CD4-positive, CD25-positive, alpha-beta regulatory T cell (primary cell): ENCODE data around the gene SMCR8. TPM values are rescaled to one million over a fixed set of nuclear protein-coding genes. Genes with fewer than 3 reads are reported as not detected.
A peak's percentile ranks its signal among the peaks of the same experiment; 100 is the strongest.

Experiments used
- ATAC-seq, 2 donors: fragments of 150-1000 bp; cut with Tn5 transposase; one replicate each; pipeline ENCODE4 v1.10.0; 2021; ENCODE audit warnings: low read depth in 2 of 2, moderate number of reproducible peaks in 2 of 2, moderate library complexity in 1 of 2
- DNase-seq, 3 donors: peaks; one replicate each; pipeline versions ENCODE4 v3.0.0 to v3.0.0-alpha.2; 2012 to 2022; ENCODE audit warnings: mixed read lengths in 1 of 3
- H3K27ac ChIP-seq: one replicate; pipeline ENCODE4 v1.7.0; 2013; ENCODE audit warnings: mild to moderate bottlenecking, low read length; ENCODE audit not compliant: insufficient read depth, poor library complexity, severe bottlenecking
- H3K27me3 ChIP-seq: one replicate; pipeline ENCODE4 v1.7.0; 2013; ENCODE audit warnings: low read length; ENCODE audit not compliant: control insufficient read depth, insufficient read depth
- H3K36me3 ChIP-seq: one replicate; pipeline ENCODE4 v1.7.0; 2013; ENCODE audit warnings: mild to moderate bottlenecking, low read length, moderate library complexity; ENCODE audit not compliant: control insufficient read depth, insufficient read depth
- H3K4me1 ChIP-seq: 2 replicates; pipeline ENCODE4 v1.7.0; 2013; ENCODE audit warnings: mild to moderate bottlenecking, low read length; ENCODE audit not compliant: insufficient read depth, control insufficient read depth, poor library complexity, severe bottlenecking
- H3K4me3 ChIP-seq: one replicate; pipeline ENCODE4 v1.7.0; 2013; ENCODE audit warnings: low read depth, mild to moderate bottlenecking, low read length, moderate library complexity
- H3K9me3 ChIP-seq, 2 experiments: 1 replicate in 1 of 2; 2 replicates in 1 of 2; pipeline ENCODE4 v1.7.0; 2013; ENCODE audit warnings: low read length in 2 of 2, mild to moderate bottlenecking in 1 of 2, moderate library complexity in 1 of 2; ENCODE audit not compliant: control insufficient read depth in 2 of 2
- H3K27ac Mint-ChIP-seq, 3 donors: one replicate each; pipeline ENCODE4 v1.8.0; 2020 to 2022; ENCODE audit warnings: mild to moderate bottlenecking in 3 of 3, mixed read lengths in 3 of 3, moderate library complexity in 2 of 3
- H3K27me3 Mint-ChIP-seq: one replicate; pipeline ENCODE4 v1.8.0; 2022; ENCODE audit warnings: mild to moderate bottlenecking, mixed read lengths
- H3K36me3 Mint-ChIP-seq: one replicate; pipeline ENCODE4 v1.8.0; 2020; ENCODE audit warnings: mixed read lengths
- H3K4me1 Mint-ChIP-seq, 4 donors: one replicate each; pipeline ENCODE4 v1.8.0; 2020 to 2022; ENCODE audit warnings: mixed read lengths in 4 of 4, mild to moderate bottlenecking in 1 of 4
- H3K4me3 Mint-ChIP-seq, 4 donors: one replicate each; pipeline ENCODE4 v1.8.0; 2020 to 2022; ENCODE audit warnings: mild to moderate bottlenecking in 4 of 4, mixed read lengths in 4 of 4, moderate library complexity in 3 of 4
- H3K9me3 Mint-ChIP-seq, 7 donors: one replicate each; pipeline ENCODE4 v1.8.0; 2020 to 2022; ENCODE audit warnings: mixed read lengths in 7 of 7, mild to moderate bottlenecking in 3 of 7, moderate library complexity in 2 of 7
- polyA plus RNA-seq, 4 donors: library from polyadenylated mRNA; unstranded; fragments of 300-500 nt; fragmentation: Illumina TruSeq; gene quantifications; one replicate each; pipeline ENCODE4 v1.2.3, GENCODE V29; 2021
- total RNA-seq: library from RNA; stranded (reverse); gene quantifications from one replicate; pipeline ENCODE4 v1.2.3, GENCODE V29; 2022

The SMCR8 gene
- total RNA-seq (48.3 TPM), polyA plus RNA-seq (1 to 10 TPM; 3.5 to 6.3 (median 5.2) TPM)

- ATAC-seq (peak; percentile 96 to 98), DNase-seq (peak; percentile 97 to 99 (median 97))
- Mint-ChIP-seq H3K9me3 (no peaks in the 10 kb centered on the region), H3K27ac (peak within 1 kb of the TSS; percentile 98 to 99 (median 98)), H3K4me3 (peak within 1 kb of the TSS; percentile 94 to 98 (median 96)), H3K4me1 (peaks cover 0 to 87% (median 47%) of the 10 kb centered on the region in 4 donors), H3K36me3 (peaks cover 13% of the 10 kb centered on the region), H3K27me3 (no peaks in the 10 kb centered on the region)
- Histone ChIP-seq H3K36me3 (peaks cover 16% of the 10 kb centered on the region), H3K9me3 (no peaks in the 10 kb centered on the region), H3K4me1 (peaks cover 68% of the 10 kb centered on the region), H3K27me3 (no peaks in the 10 kb centered on the region), H3K4me3 (peak within 1 kb of the TSS; percentile 86), H3K27ac (peak within 1 kb of the TSS; percentile 96)
Observed at GRCh38 chr17:18314731-18315561, at the start of gene SMCR8, which contains the start of gene TOP3A. Gene SMCR8 (plus strand): TSS chr17:18315293. CDS start chr17:18315790, 497 bp downstream. Gene TOP3A (minus strand): TSS chr17:18314994. CDS start chr17:18314778, 216 bp downstream.

GRCh38 chr17:18267366-18267765 is 47.7 kb upstream of the SMCR8 start:
- no peaks in the 10 kb centered on the region for H3K27me3 ChIP-seq
- Mint-ChIP-seq H3K36me3 (peaks cover 7% of the 10 kb centered on the region), H3K4me3 (no peak overlapping the region), H3K4me1 (peaks cover 0 to 5% (median 2%) of the 10 kb centered on the region in 4 donors), H3K27me3 (no peaks in the 10 kb centered on the region), H3K9me3 (no peaks in the 10 kb centered on the region), H3K27ac (no peak overlapping the region)
- H3K4me1 ChIP-seq, result peaks cover 1% of the 10 kb centered on the region
- peaks cover 18% of the 10 kb centered on the region for H3K36me3 ChIP-seq
- no peak overlapping the region for H3K4me3 ChIP-seq
- ATAC-seq, result no peak
- H3K27ac ChIP-seq, result no peak overlapping the region
- no peaks in the 10 kb centered on the region for H3K9me3 ChIP-seq
- DNase-seq, result no peak

- H3K27ac ChIP-seq, result no peak overlapping the region
- Mint-ChIP-seq H3K9me3 (no peaks in the 10 kb centered on the region), H3K27me3 (no peaks in the 10 kb centered on the region), H3K36me3 (peaks cover 9% of the 10 kb centered on the region), H3K4me3 (no peak overlapping the region), H3K4me1 (peaks cover 0 to 3% (median 2%) of the 10 kb centered on the region in 4 donors), H3K27ac (no peak overlapping the region)
- no peaks in the 10 kb centered on the region for H3K4me1 ChIP-seq
- H3K36me3 ChIP-seq, result peaks cover 18% of the 10 kb centered on the region
- no peak overlapping the region for H3K4me3 ChIP-seq
- no peaks in the 10 kb centered on the region for H3K27me3 ChIP-seq
- no peak for DNase-seq
- no peak for ATAC-seq
- no peaks in the 10 kb centered on the region for H3K9me3 ChIP-seq
Observed at GRCh38 chr17:18267927-18268711, 47.0 kb upstream of the SMCR8 start.

- Mint-ChIP-seq H3K27ac (no peak overlapping the region), H3K27me3 (no peaks in the 10 kb centered on the region), H3K4me1 (peaks cover 0 to 2% (median 0%) of the 10 kb centered on the region in 4 donors), H3K36me3 (peaks cover 8% of the 10 kb centered on the region), H3K9me3 (no peaks in the 10 kb centered on the region), H3K4me3 (no peak overlapping the region)
- Histone ChIP-seq H3K36me3 (peaks cover 12% of the 10 kb centered on the region), H3K4me3 (no peak overlapping the region), H3K4me1 (no peaks in the 10 kb centered on the region), H3K27me3 (no peaks in the 10 kb centered on the region), H3K9me3 (no peaks in the 10 kb centered on the region), H3K27ac (no peak overlapping the region)
- ATAC-seq, result no peak
- DNase-seq, result no peak
Observed at GRCh38 chr17:18270046-18270931, 44.8 kb upstream of the SMCR8 start.

GRCh38 chr17:18277076-18277475 is 38.0 kb upstream of the SMCR8 start:
- H3K36me3 Mint-ChIP-seq, result peaks cover 19% of the 10 kb centered on the region
- Histone ChIP-seq H3K4me3 (no peak overlapping the region), H3K36me3 (peaks cover 60% of the 10 kb centered on the region), H3K27me3 (no peaks in the 10 kb centered on the region), H3K4me1 (no peaks in the 10 kb centered on the region), H3K27ac (no peak overlapping the region), H3K9me3 (no peaks in the 10 kb centered on the region)
- H3K27me3 Mint-ChIP-seq, result no peaks in the 10 kb centered on the region
- H3K27ac Mint-ChIP-seq, result no peak overlapping the region
- H3K9me3 Mint-ChIP-seq, result no peaks in the 10 kb centered on the region
- ATAC-seq (no peak), DNase-seq (no peak)
- H3K4me1 Mint-ChIP-seq, result peaks cover 0 to 2% (median 0%) of the 10 kb centered on the region in 4 donors
- H3K4me3 Mint-ChIP-seq, result no peak overlapping the region

GRCh38 chr17:18278867-18279266 is 36.2 kb upstream of the SMCR8 start:
- Mint-ChIP-seq H3K4me3 (no peak overlapping the region), H3K4me1 (no peaks in the 10 kb centered on the region), H3K27ac (no peak overlapping the region), H3K27me3 (no peaks in the 10 kb centered on the region), H3K36me3 (peaks cover 25% of the 10 kb centered on the region), H3K9me3 (no peaks in the 10 kb centered on the region)
- no peaks in the 10 kb centered on the region for H3K27me3 ChIP-seq
- no peak for ATAC-seq
- peaks cover 76% of the 10 kb centered on the region for H3K36me3 ChIP-seq
- no peaks in the 10 kb centered on the region for H3K9me3 ChIP-seq
- no peak overlapping the region for H3K27ac ChIP-seq
- H3K4me3 ChIP-seq, result no peak overlapping the region
- H3K4me1 ChIP-seq, result no peaks in the 10 kb centered on the region
- DNase-seq, result no peak

- no peak overlapping the region for H3K4me3 Mint-ChIP-seq
- H3K27ac Mint-ChIP-seq, result no peak overlapping the region
- no peak overlapping the region for H3K4me3 ChIP-seq
- H3K27me3 ChIP-seq, result no peaks in the 10 kb centered on the region
- DNase-seq, result no peak
- no peaks in the 10 kb centered on the region for H3K27me3 Mint-ChIP-seq
- no peaks in the 10 kb centered on the region for H3K4me1 Mint-ChIP-seq
- H3K27ac ChIP-seq, result no peak overlapping the region
- no peaks in the 10 kb centered on the region for H3K4me1 ChIP-seq
- no peaks in the 10 kb centered on the region for H3K9me3 ChIP-seq
- H3K9me3 Mint-ChIP-seq, result no peaks in the 10 kb centered on the region
- ATAC-seq, result no peak
- H3K36me3 ChIP-seq, result peaks cover 79% of the 10 kb centered on the region
- H3K36me3 Mint-ChIP-seq, result peaks cover 36% of the 10 kb centered on the region
Observed at GRCh38 chr17:18280249-18280648, 34.8 kb upstream of the SMCR8 start.
